ENCODE data around the gene ARID1B. TPM values are rescaled to one million over a fixed set of nuclear protein-coding genes. Genes with fewer than 3 reads are reported as not detected.

Gene ARID1B
- polyA plus RNA-seq, 1 experiment: 17.0 TPM

GRCh38 chr6:157224178-157224950, 447.2 kb downstream of the ARID1B start:
- ChIA-PET CTCF (interaction anchor here (1.0 to 1.4 kb wide), 2 partner anchors 9 to 11 kb away, joined by 3 to 5 read pairs; no protein-coding TSS in a partner anchor), POLR2A (no interaction called here)
- no peak for DNase-seq (ENCODE audit: low read depth)
- Histone ChIP-seq H3K27me3 (ENCODE audit: control insufficient read depth, insufficient read depth, low read length) (no peaks in the 10 kb centered on the region; the same call in 1 of the 2 replicates), H3K4me3 (ENCODE audit: low read depth, low read length) (no peak overlapping the region), H3K36me3 (ENCODE audit: control insufficient read depth, insufficient read depth, low read length) (no peaks in the 10 kb centered on the region)
- no peak for TF ChIP-seq CTCF (IDR thresholded peaks at IDR 0.05; ENCODE audit: insufficient read depth, low read depth, low read length)

- CTCF ChIA-PET: interaction anchor here (1.0 to 1.5 kb wide), 3 partner anchors 8 to 11 kb away, joined by 3 to 5 read pairs (median 5); no protein-coding TSS in a partner anchor
- H3K4me3 ChIP-seq (ENCODE audit: low read depth, low read length): no peak overlapping the region
- POLR2A ChIA-PET: no interaction called here
- TF ChIP-seq CTCF (IDR thresholded peaks at IDR 0.05; ENCODE audit: insufficient read depth, low read depth, low read length): no peak
- H3K36me3 ChIP-seq (ENCODE audit: control insufficient read depth, insufficient read depth, low read length): no peaks in the 10 kb centered on the region
- no peaks in the 10 kb centered on the region; the same call in 1 of the 2 replicates for H3K27me3 ChIP-seq (ENCODE audit: control insufficient read depth, insufficient read depth, low read length)
- no peak for DNase-seq (ENCODE audit: low read depth)
These were observed 447.9 kb downstream of the ARID1B start for GRCh38 chr6:157224951-157225574.

GRCh38 chr6:157225575-157225995, 448.4 kb downstream of the ARID1B start:
- DNase-seq (ENCODE audit: low read depth): no peak
- ChIA-PET POLR2A (no interaction called here), CTCF (interaction anchor here (0.6 to 1.5 kb wide), 4 partner anchors 10 to 90 kb away, joined by 3 to 5 read pairs (median 3); no protein-coding TSS in a partner anchor)
- H3K36me3 ChIP-seq (ENCODE audit: control insufficient read depth, insufficient read depth, low read length): no peaks in the 10 kb centered on the region
- no peak for TF ChIP-seq CTCF (IDR thresholded peaks at IDR 0.05; ENCODE audit: insufficient read depth, low read depth, low read length)
- H3K27me3 ChIP-seq (ENCODE audit: control insufficient read depth, insufficient read depth, low read length): no peaks in the 10 kb centered on the region; the same call in 1 of the 2 replicates
- no peak overlapping the region for H3K4me3 ChIP-seq (ENCODE audit: low read depth, low read length)

- POLR2A ChIA-PET: no interaction called here
- H3K27me3 ChIP-seq (ENCODE audit: control insufficient read depth, insufficient read depth, low read length): no peaks in the 10 kb centered on the region; the same call in 1 of the 2 replicates
- CTCF ChIA-PET: interaction anchor here (0.6 to 1.5 kb wide), 4 partner anchors 10 to 89 kb away, joined by 3 to 5 read pairs (median 3); no protein-coding TSS in a partner anchor
- no peak overlapping the region for H3K4me3 ChIP-seq (ENCODE audit: low read depth, low read length)
- no peaks in the 10 kb centered on the region for H3K36me3 ChIP-seq (ENCODE audit: control insufficient read depth, insufficient read depth, low read length)
- no peak for DNase-seq (ENCODE audit: low read depth)
- no peak for TF ChIP-seq CTCF (IDR thresholded peaks at IDR 0.05; ENCODE audit: insufficient read depth, low read depth, low read length)
These were observed 448.9 kb downstream of the ARID1B start for GRCh38 chr6:157226026-157226625.

- POLR2A ChIA-PET: no interaction called here
- CTCF ChIA-PET: interaction anchor here (1.5 kb wide), 1 partner anchor 9 kb away, joined by 5 read pairs; no protein-coding TSS in a partner anchor
- no peak overlapping the region for H3K4me3 ChIP-seq (ENCODE audit: low read depth, low read length)
- TF ChIP-seq CTCF (IDR thresholded peaks at IDR 0.05; ENCODE audit: insufficient read depth, low read depth, low read length): no peak
- DNase-seq (ENCODE audit: low read depth): no peak
- no peaks in the 10 kb centered on the region; the same call in 1 of the 2 replicates for H3K27me3 ChIP-seq (ENCODE audit: control insufficient read depth, insufficient read depth, low read length)
- H3K36me3 ChIP-seq (ENCODE audit: control insufficient read depth, insufficient read depth, low read length): no peaks in the 10 kb centered on the region
These were observed 449.6 kb downstream of the ARID1B start for GRCh38 chr6:157226761-157227160.

All from BJ (cell line).